Loucy (cell line): Measurements from ENCODE around the gene MYO1A.

Source experiments
- H2AFZ ChIP-seq: fragments of 200-600 bp; sonication (generic); 2 replicates; pipeline ENCODE4 v1.6.0; 2016; ENCODE audit warnings: antibody characterized with exemption, mild to moderate bottlenecking, low read length, moderate library complexity
- H3F3A ChIP-seq: fragments of 200-600 bp; 2 replicates; pipeline ENCODE4 v1.6.0; 2016; ENCODE audit warnings: antibody characterized with exemption, low read depth, mild to moderate bottlenecking
- H3K27me3 ChIP-seq: fragments of 200-600 bp; sonication (generic); 2 replicates; pipeline ENCODE4 v1.6.1; 2014; ENCODE audit warnings: low read length, mild to moderate bottlenecking; ENCODE audit not compliant: insufficient read depth, poor library complexity, severe bottlenecking
- H3K36me3 ChIP-seq: fragments of 200-600 bp; sonication (generic); 2 replicates; pipeline ENCODE4 v1.6.1; 2016; ENCODE audit warnings: low read length; ENCODE audit not compliant: insufficient read depth
- H3K4me1 ChIP-seq: fragments of 200-600 bp; sonication (generic); 2 replicates; pipeline ENCODE4 v1.5.1; 2014; ENCODE audit warnings: low read length, mild to moderate bottlenecking; ENCODE audit not compliant: insufficient read depth, poor library complexity, severe bottlenecking
- H3K4me2 ChIP-seq: fragments of 200-600 bp; sonication (generic); 2 replicates; pipeline ENCODE4 v1.6.0; 2014; ENCODE audit warnings: antibody characterized with exemption, low read length, low read depth, mild to moderate bottlenecking; ENCODE audit not compliant: poor library complexity, severe bottlenecking
- H3K4me3 ChIP-seq: fragments of 200-600 bp; sonication (generic); 2 replicates; pipeline ENCODE4 v1.5.1; 2014; ENCODE audit warnings: low read length, mild to moderate bottlenecking, mixed read lengths; ENCODE audit not compliant: poor library complexity, severe bottlenecking
- H3K79me2 ChIP-seq: fragments of 200-600 bp; sonication (generic); 2 replicates; pipeline ENCODE4 v1.6.1; 2014; ENCODE audit warnings: low read length; ENCODE audit not compliant: insufficient read depth
- H3K9ac ChIP-seq: fragments of 200-600 bp; sonication (generic); 2 replicates; pipeline ENCODE4 v1.6.0; 2014; ENCODE audit warnings: mild to moderate bottlenecking, low read depth, low read length, moderate library complexity; ENCODE audit not compliant: poor library complexity, severe bottlenecking
- H3K9me2 ChIP-seq: fragments of 200-600 bp; sonication (generic); replicated peaks from 2 replicates; pipeline ENCODE4 v1.6.1; 2016; ENCODE audit warnings: low read depth, low read length, mixed read lengths
- H3K9me3 ChIP-seq: fragments of 200-600 bp; sonication (generic); 2 replicates; pipeline ENCODE4 v1.6.1; 2014; ENCODE audit warnings: mild to moderate bottlenecking, antibody characterized with exemption, low read length, low read depth; ENCODE audit not compliant: insufficient read depth
- H4K20me1 ChIP-seq: fragments of 200-600 bp; sonication (generic); 2 replicates; pipeline ENCODE4 v1.6.0; 2014; ENCODE audit warnings: antibody characterized with exemption, low read length, mild to moderate bottlenecking; ENCODE audit not compliant: insufficient read depth, poor library complexity, severe bottlenecking
- CTCF ChIP-seq: fragments of 200-600 bp; sonication (generic); conservative IDR thresholded peaks from 2 replicates; pipeline ENCODE4 v1.5.1; 2014; ENCODE audit warnings: mild to moderate bottlenecking, antibody characterized with exemption, low read length
- EZH2phosphoT487 ChIP-seq: fragments of 200-600 bp; IDR thresholded peaks from 2 replicates; pipeline ENCODE4 v1.6.1; 2018; ENCODE audit warnings: antibody characterized with exemption, mild to moderate bottlenecking, moderate library complexity, borderline replicate concordance

The MYO1A gene

GRCh38 chr12:57016348-57016747, 33.6 kb downstream of the MYO1A start, which contains the start of gene TAC3:
TSS of gene TAC3 (minus strand) at chr12:57016529. CDS start at chr12:57015797, 732 bp downstream.
- no peaks in the 10 kb centered on the region for H3K36me3 ChIP-seq
- no peaks in the 10 kb centered on the region for H3K79me2 ChIP-seq
- no peak within 1 kb of the TSS for H3K4me2 ChIP-seq
- H3K9me3 ChIP-seq, result no peaks in the 10 kb centered on the region
- no peaks in the 10 kb centered on the region for H3K27me3 ChIP-seq
- H2AFZ ChIP-seq, result no peak within 1 kb of the TSS
- no peaks in the 10 kb centered on the region for H4K20me1 ChIP-seq
- peaks cover 3% of the 10 kb centered on the region for H3K4me1 ChIP-seq
- no peak for TF ChIP-seq EZH2phosphoT487
- TF ChIP-seq CTCF, result no peak
- H3K4me3 ChIP-seq, result no peak within 1 kb of the TSS
- no peaks in the 10 kb centered on the region for H3F3A ChIP-seq
- H3K9me2 ChIP-seq, result no peaks in the 10 kb centered on the region
- no peak within 1 kb of the TSS for H3K9ac ChIP-seq

- H3K4me3 ChIP-seq, result no peak overlapping the region
- TF ChIP-seq CTCF (peak; percentile 35), EZH2phosphoT487 (no peak)
- no peak overlapping the region for H3K4me2 ChIP-seq
- no peaks in the 10 kb centered on the region for H3K36me3 ChIP-seq
- no peaks in the 10 kb centered on the region for H3K79me2 ChIP-seq
- H2AFZ ChIP-seq, result no peak overlapping the region
- H3K9me2 ChIP-seq, result no peaks in the 10 kb centered on the region
- no peaks in the 10 kb centered on the region for H4K20me1 ChIP-seq
- H3K27me3 ChIP-seq, result no peaks in the 10 kb centered on the region
- no peaks in the 10 kb centered on the region for H3K9me3 ChIP-seq
- no peaks in the 10 kb centered on the region for H3F3A ChIP-seq
- H3K4me1 ChIP-seq, result peaks cover 3% of the 10 kb centered on the region
- no peak overlapping the region for H3K9ac ChIP-seq
These were observed 37.1 kb downstream of the MYO1A start for GRCh38 chr12:57012600-57013465.

- H3K79me2 ChIP-seq, result no peaks in the 10 kb centered on the region
- no peaks in the 10 kb centered on the region for H4K20me1 ChIP-seq
- no peaks in the 10 kb centered on the region for H3F3A ChIP-seq
- no peaks in the 10 kb centered on the region for H3K9me3 ChIP-seq
- no peaks in the 10 kb centered on the region for H3K9me2 ChIP-seq
- TF ChIP-seq EZH2phosphoT487 (no peak), CTCF (no peak)
- H3K4me1 ChIP-seq, result peaks cover 6% of the 10 kb centered on the region
- H3K4me2 ChIP-seq, result no peak overlapping the region
- H3K27me3 ChIP-seq, result no peaks in the 10 kb centered on the region
- H3K36me3 ChIP-seq, result no peaks in the 10 kb centered on the region
- H3K4me3 ChIP-seq, result no peak overlapping the region
- no peak overlapping the region for H2AFZ ChIP-seq
- H3K9ac ChIP-seq, result no peak overlapping the region
These were observed 38.2 kb downstream of the MYO1A start for GRCh38 chr12:57011438-57012424.
